GM23338 (cell line): ENCODE measurements around the gene EDIL3.

ENCODE experiments used
- CTCF ChIP-seq, 2 experiments: fragments of 200-600 bp in 1 of 2; sonication (generic) in 1 of 2; conservative IDR thresholded peaks; 2 replicates each; pipeline versions ENCODE4 v1.5.1 to v1.6.1; 2016 to 2017; ENCODE audit warnings: antibody characterized with exemption in 2 of 2, low read depth in 2 of 2, mild to moderate bottlenecking in 2 of 2, moderate library complexity in 1 of 2
- EZH2 ChIP-seq: fragments of 200-600 bp; sonication (generic); IDR thresholded peaks from one replicate; pipeline ENCODE4 v1.8.0; 2017; ENCODE audit warnings: antibody characterized with exemption, mild to moderate bottlenecking, low read depth; ENCODE audit not compliant: unreplicated experiment

DNA sequence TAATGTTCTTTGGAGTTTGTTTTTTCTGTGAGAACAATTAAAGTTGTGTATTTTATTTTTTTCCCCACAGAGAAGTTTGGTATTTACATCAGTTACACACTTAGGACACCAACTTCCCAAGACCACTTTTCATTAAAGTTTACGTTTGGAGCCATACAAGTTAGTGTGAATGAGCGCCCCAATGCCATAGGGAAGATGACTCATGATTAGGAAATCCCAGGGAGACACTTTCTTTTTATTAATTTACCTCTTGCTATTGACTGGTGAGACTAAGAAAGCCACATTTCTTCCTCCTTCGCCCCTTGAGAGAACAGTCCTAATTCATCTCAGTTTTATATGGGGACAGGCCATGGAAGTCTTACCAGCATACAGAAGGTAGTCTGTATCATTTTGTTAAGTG, 57.1 kb downstream of the EDIL3 start:
- no peak for TF ChIP-seq CTCF (conservative IDR thresholded peaks at IDR 0.05; ENCODE audit: low read depth in 2 of 2)
- TF ChIP-seq EZH2, result no peak
